Endodermal cell (in vitro differentiated cells): ENCODE data around the gene FHDC1. TPM values are rescaled to one million over a fixed set of nuclear protein-coding genes. Genes with fewer than 3 reads are reported as not detected.

ENCODE experiments used
- DNase-seq: peaks from one replicate; pipeline ENCODE4 v3.0.0-alpha.2; 2017
- H3K27ac ChIP-seq: 2 replicates; pipeline ENCODE4 v1.5.1; 2013; ENCODE audit warnings: mild to moderate bottlenecking, low read depth, low read length, moderate library complexity
- H3K27me3 ChIP-seq: 2 replicates; pipeline ENCODE4 v1.6.1; 2013; ENCODE audit warnings: mild to moderate bottlenecking, low read length, moderate library complexity; ENCODE audit not compliant: insufficient read depth, control insufficient read depth, poor library complexity, severe bottlenecking
- H3K36me3 ChIP-seq: 2 replicates; pipeline ENCODE4 v1.7.0; 2013; ENCODE audit warnings: mild to moderate bottlenecking, low read length, moderate library complexity; ENCODE audit not compliant: control insufficient read depth, insufficient read depth
- H3K4me1 ChIP-seq: one replicate; pipeline ENCODE4 v1.7.0; 2013; ENCODE audit warnings: low read length; ENCODE audit not compliant: control insufficient read depth, insufficient read depth
- H3K4me3 ChIP-seq: 2 replicates; pipeline ENCODE4 v1.5.1; 2013; ENCODE audit warnings: mild to moderate bottlenecking, low read length, moderate library complexity
- H3K9ac ChIP-seq: 2 replicates; pipeline ENCODE4 v1.6.1; 2013; ENCODE audit warnings: mild to moderate bottlenecking, low read length, moderate library complexity; ENCODE audit not compliant: poor library complexity, severe bottlenecking; ENCODE audit errors: extremely low read depth
- H3K9me3 ChIP-seq: 2 replicates; pipeline ENCODE4 v1.6.1; 2013; ENCODE audit warnings: mild to moderate bottlenecking, low read length, moderate library complexity; ENCODE audit not compliant: control insufficient read depth
- H3K27ac Mint-ChIP-seq: 2 replicates; pipeline ENCODE4 v1.8.0; 2020; ENCODE audit warnings: mixed read lengths
- H3K27me3 Mint-ChIP-seq: 2 replicates; pipeline ENCODE4 v1.8.0; 2021; ENCODE audit warnings: mild to moderate bottlenecking, mixed read lengths; ENCODE audit not compliant: insufficient read depth
- H3K36me3 Mint-ChIP-seq: 2 replicates; pipeline ENCODE4 v1.8.0; 2020; ENCODE audit warnings: low read depth, mixed read lengths
- H3K4me1 Mint-ChIP-seq: 2 replicates; pipeline ENCODE4 v1.8.0; 2020; ENCODE audit warnings: mixed read lengths
- H3K4me3 Mint-ChIP-seq: 2 replicates; pipeline ENCODE4 v1.8.0; 2020; ENCODE audit warnings: mild to moderate bottlenecking, moderate library complexity, mixed read lengths
- H3K9me3 Mint-ChIP-seq: 2 replicates; pipeline ENCODE4 v1.8.0; 2020; ENCODE audit warnings: mild to moderate bottlenecking, mixed read lengths
- WGBS, 2 experiments: methylation state at CpG; one replicate each; pipeline versions ENCODE4 v1.1.5 to v1.1.7; 2013; ENCODE audit warnings: missing lambda C conversion rate in 2 of 2, mixed read lengths in 1 of 2; ENCODE audit not compliant: insufficient coverage in 1 of 2, insufficient read length in 1 of 2; 5-methylcytosine and 5-hydroxymethylcytosine counted together
- total RNA-seq, 2 donors: library from RNA; stranded (reverse); fragmentation: NEBNext Ultra II Directional in 1 of 2; extraction: Animal tissue kit (Norgen Biotek cat#: 25700) in 1 of 2; gene quantifications; 2 replicates in 1 of 2; 3 replicates in 1 of 2; pipeline ENCODE4 v1.2.1, GENCODE V29; 2021
- TF ChIP-seq, protein P1 (sequence below): fragments of 200-600 bp; sonication (generic); conservative IDR thresholded peaks from 2 replicates; pipeline ENCODE4 v1.5.0; 2021; ENCODE audit warnings: antibody characterized with exemption, mild to moderate bottlenecking

FHDC1 gene
- total RNA-seq, 2 donors from 2014 or later: 2.5 to 7.9 TPM

DNA sequence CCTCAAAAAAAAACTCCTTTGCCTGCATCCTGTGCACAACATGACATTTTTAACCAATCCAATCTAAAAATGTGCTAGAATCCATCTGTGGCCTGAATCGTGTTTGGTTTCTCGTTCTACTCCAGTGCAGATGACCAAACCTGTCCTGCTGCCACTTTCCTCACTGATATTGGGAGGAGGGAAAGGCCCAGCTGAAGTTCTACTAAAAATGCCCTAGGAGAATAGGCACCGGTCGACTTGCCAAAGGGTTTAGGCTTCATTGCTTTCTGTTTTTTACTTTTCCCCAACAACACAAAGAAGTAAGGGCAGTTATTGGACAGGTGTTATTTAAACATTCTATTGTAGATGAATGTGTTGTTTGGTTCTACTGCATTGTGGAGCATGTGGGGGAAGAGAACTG, 7.8 kb upstream of the FHDC1 start:
- Mint-ChIP-seq H3K9me3 (peaks cover 4% of the 10 kb centered on the region), H3K4me1 (peaks cover 38% of the 10 kb centered on the region)

DNA sequence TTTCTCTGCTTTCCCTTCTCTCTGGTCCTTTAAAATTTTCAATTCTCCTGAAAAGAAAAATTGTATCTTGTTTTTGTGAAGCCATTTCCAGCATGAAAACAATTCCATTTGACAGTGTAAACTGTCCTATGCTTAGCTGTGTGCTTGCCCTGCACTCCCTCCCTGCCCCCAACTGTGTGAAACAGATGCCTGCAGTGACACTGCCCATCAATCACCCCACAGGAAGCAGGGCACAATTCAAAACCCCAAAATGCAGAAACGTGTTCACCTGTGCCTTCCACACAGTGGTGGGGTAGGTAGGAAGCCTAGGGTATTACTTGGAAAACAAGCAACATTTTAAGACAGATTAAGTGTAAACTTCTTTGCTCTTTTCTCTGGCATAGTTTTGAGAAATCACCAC, 6.2 kb upstream of the FHDC1 start:
- Mint-ChIP-seq H3K9me3 (no peaks in the 10 kb centered on the region), H3K27ac (no peak overlapping the region), H3K4me1 (peaks cover 40% of the 10 kb centered on the region), H3K27me3 (peaks cover 4% of the 10 kb centered on the region), H3K36me3 (peaks cover 4% of the 10 kb centered on the region), H3K4me3 (no peak overlapping the region)
- TF ChIP-seq, protein P1, sequence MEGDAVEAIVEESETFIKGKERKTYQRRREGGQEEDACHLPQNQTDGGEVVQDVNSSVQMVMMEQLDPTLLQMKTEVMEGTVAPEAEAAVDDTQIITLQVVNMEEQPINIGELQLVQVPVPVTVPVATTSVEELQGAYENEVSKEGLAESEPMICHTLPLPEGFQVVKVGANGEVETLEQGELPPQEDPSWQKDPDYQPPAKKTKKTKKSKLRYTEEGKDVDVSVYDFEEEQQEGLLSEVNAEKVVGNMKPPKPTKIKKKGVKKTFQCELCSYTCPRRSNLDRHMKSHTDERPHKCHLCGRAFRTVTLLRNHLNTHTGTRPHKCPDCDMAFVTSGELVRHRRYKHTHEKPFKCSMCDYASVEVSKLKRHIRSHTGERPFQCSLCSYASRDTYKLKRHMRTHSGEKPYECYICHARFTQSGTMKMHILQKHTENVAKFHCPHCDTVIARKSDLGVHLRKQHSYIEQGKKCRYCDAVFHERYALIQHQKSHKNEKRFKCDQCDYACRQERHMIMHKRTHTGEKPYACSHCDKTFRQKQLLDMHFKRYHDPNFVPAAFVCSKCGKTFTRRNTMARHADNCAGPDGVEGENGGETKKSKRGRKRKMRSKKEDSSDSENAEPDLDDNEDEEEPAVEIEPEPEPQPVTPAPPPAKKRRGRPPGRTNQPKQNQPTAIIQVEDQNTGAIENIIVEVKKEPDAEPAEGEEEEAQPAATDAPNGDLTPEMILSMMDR: no peak
- Histone ChIP-seq H3K4me1 (peaks cover 9% of the 10 kb centered on the region), H3K9me3 (no peaks in the 10 kb centered on the region), H3K36me3 (no peaks in the 10 kb centered on the region), H3K9ac (no peak overlapping the region), H3K27me3 (no peaks in the 10 kb centered on the region), H3K4me3 (no peak overlapping the region), H3K27ac (no peak overlapping the region)
- DNase-seq: peak; percentile 64
- 11% methylated on average over 1 of the region's 1 CpG; no CpG with 5 or more reads in 1 of the 2 experiments for WGBS, 2 experiments

More for the DNA sequence above, 7.8 kb upstream of the FHDC1 start:
- peaks cover 4% of the 10 kb centered on the region for H3K36me3 Mint-ChIP-seq
- Histone ChIP-seq H3K4me3 (no peak overlapping the region), H3K36me3 (no peaks in the 10 kb centered on the region), H3K9ac (no peak overlapping the region), H3K4me1 (peaks cover 9% of the 10 kb centered on the region), H3K27ac (no peak overlapping the region), H3K9me3 (no peaks in the 10 kb centered on the region), H3K27me3 (no peaks in the 10 kb centered on the region)
- 99 to 100% methylated on average over 2 to 4 of the region's 4 CpGs for WGBS, 2 experiments
- no peak overlapping the region for H3K4me3 Mint-ChIP-seq
- H3K27me3 Mint-ChIP-seq: peaks cover 4% of the 10 kb centered on the region
- no peak for DNase-seq
- TF ChIP-seq, protein P1: no peak
- no peak overlapping the region for H3K27ac Mint-ChIP-seq

DNA sequence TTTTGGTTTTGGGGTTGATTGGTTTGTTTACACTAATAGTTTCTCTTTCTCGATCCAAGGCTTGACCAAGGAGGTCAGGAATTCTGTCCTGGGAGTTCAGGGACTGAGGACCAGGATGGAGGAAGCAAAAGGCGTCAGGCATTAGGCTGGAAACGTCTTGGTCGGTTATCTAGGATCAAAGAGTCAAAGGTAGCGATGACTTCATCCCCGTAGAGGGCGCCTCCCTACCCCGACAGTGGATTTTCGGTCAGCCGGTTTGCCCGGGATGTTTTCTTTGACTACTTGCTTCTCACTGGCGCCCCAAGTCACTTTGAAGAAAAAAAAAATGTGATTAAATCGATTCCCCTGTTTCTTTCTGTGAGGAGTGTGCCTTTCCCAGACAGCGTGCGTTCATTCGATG, 980 bp upstream of the FHDC1 start:
- H3K4me3 ChIP-seq: peak overlapping the region; percentile 77
- no peaks in the 10 kb centered on the region for H3K9me3 Mint-ChIP-seq
- H3K4me1 ChIP-seq: peaks cover 3% of the 10 kb centered on the region
- H3K27me3 Mint-ChIP-seq: peaks cover 32% of the 10 kb centered on the region
- H3K27me3 ChIP-seq: peaks cover 32% of the 10 kb centered on the region
- H3K9ac ChIP-seq: peak overlapping the region; percentile 63
- H3K9me3 ChIP-seq: no peaks in the 10 kb centered on the region
- no peak overlapping the region for H3K27ac ChIP-seq
- H3K36me3 Mint-ChIP-seq: no peaks in the 10 kb centered on the region
- peaks cover 28% of the 10 kb centered on the region for H3K4me1 Mint-ChIP-seq
- peak overlapping the region; percentile 72 for H3K4me3 Mint-ChIP-seq
- DNase-seq: peak; percentile 87
- H3K36me3 ChIP-seq: no peaks in the 10 kb centered on the region
- peak overlapping the region; percentile 96 for H3K27ac Mint-ChIP-seq
- 0 to 7% methylated on average over 12 to 16 of the region's 16 CpGs for WGBS, 2 experiments
- TF ChIP-seq, protein P1: peak; percentile 57
